BLaER1 treated with 17β-estradiol and CSF1 and Interleukin-3, amounts not matched to agents 10 nM and 100 nM (cell line): Measurements from ENCODE around the gene FLYWCH2.
A peak's percentile ranks its signal among the peaks of the same experiment; 100 is the strongest.

ENCODE experiments used
- H3K27ac ChIP-seq, 11 experiments: shearing (Covaris generic); formaldehyde crosslinking; 2 replicates each; pipeline ENCODE4 v1.8.1; 2022
- H3K27me3 ChIP-seq, 11 experiments: shearing (Covaris generic); formaldehyde crosslinking; 2 replicates each; pipeline ENCODE4 v1.8.1; 2022
- H3K36me3 ChIP-seq, 11 experiments: shearing (Covaris generic); formaldehyde crosslinking; 2 replicates each; pipeline ENCODE4 v1.8.1; 2022
- H3K4me1 ChIP-seq, 10 experiments: shearing (Covaris generic); formaldehyde crosslinking; 2 replicates each; pipeline ENCODE4 v1.8.1; 2022
- H3K4me2 ChIP-seq, 11 experiments: shearing (Covaris generic); formaldehyde crosslinking; 2 replicates each; pipeline ENCODE4 v1.8.1; 2022
- H3K4me3 ChIP-seq, 10 experiments: shearing (Covaris generic); formaldehyde crosslinking; 2 replicates each; pipeline ENCODE4 v1.8.1; 2022
- H3K9ac ChIP-seq, 11 experiments: shearing (Covaris generic); formaldehyde crosslinking; 2 replicates each; pipeline ENCODE4 v1.8.1; 2022
- H3K9me3 ChIP-seq, 11 experiments: shearing (Covaris generic); formaldehyde crosslinking; replicated peaks in 1 of 11; 2 replicates each; pipeline ENCODE4 v1.8.1; 2022
- H4K20me1 ChIP-seq, 11 experiments: shearing (Covaris generic); formaldehyde crosslinking; 2 replicates each; pipeline ENCODE4 v1.8.1; 2022
- Cebpa-rat ChIP-seq, 11 experiments: shearing (Covaris generic); IDR thresholded peaks; 2 replicates each; pipeline ENCODE4 v1.8.1; 2022

FLYWCH2 gene

GRCh38 chr16:2840914-2841313 lies 42.1 kb upstream of the FLYWCH2 start:
- Histone ChIP-seq H3K4me1 (peaks cover 22 to 43% (median 35%) of the 10 kb centered on the region in 10 experiments), H3K36me3 (no peaks in the 10 kb centered on the region), H3K4me3 (no peak overlapping the region), H3K27ac (peak overlapping the region in 5 of 11 experiments; percentile 6 to 53 (median 42); a peak in 7 of 22 replicates), H3K9ac (peak overlapping the region in 1 of 11 experiments; percentile 41; a peak in 1 of 22 replicates), H3K9me3 (no peaks in the 10 kb centered on the region), H3K4me2 (peak overlapping the region; percentile 39 to 93 (median 86)), H4K20me1 (0 out of 22 replicates have a peak, but pooled peaks cover 0 to 3% (median 0%) of the 10 kb centered on the region in 11 experiments), H3K27me3 (no peaks in the 10 kb centered on the region)
- TF ChIP-seq Cebpa-rat (IDR thresholded peaks at IDR 0.05): no peak

- Histone ChIP-seq H3K9ac (peak overlapping the region in 7 of 11 experiments; percentile 2 to 52 (median 25); a peak in 7 of 22 replicates), H3K4me2 (peak overlapping the region; percentile 73 to 93 (median 86))
Measured at GRCh38 chr16:2841606-2842339, 41.2 kb upstream of the FLYWCH2 start.

GRCh38 chr16:2842340-2843000 lies 40.5 kb upstream of the FLYWCH2 start:
- peaks cover 22 to 43% (median 35%) of the 10 kb centered on the region in 10 experiments for H3K4me1 ChIP-seq
- peak overlapping the region in 7 of 10 experiments; percentile 2 to 40 (median 10); a peak in 8 of 20 replicates for H3K4me3 ChIP-seq
- no peaks in the 10 kb centered on the region for H3K27me3 ChIP-seq
- H4K20me1 ChIP-seq: 0 out of 22 replicates have a peak, but pooled peaks cover 0 to 3% (median 0%) of the 10 kb centered on the region in 11 experiments
- H3K27ac ChIP-seq: peak overlapping the region in 10 of 11 experiments; percentile 28 to 73 (median 59); a peak in 19 of 22 replicates
- no peaks in the 10 kb centered on the region for H3K36me3 ChIP-seq
- H3K9me3 ChIP-seq: no peaks in the 10 kb centered on the region
- no peak for TF ChIP-seq Cebpa-rat (IDR thresholded peaks at IDR 0.05)
- H3K9ac ChIP-seq: peak overlapping the region in 6 of 11 experiments; percentile 5 to 52 (median 30); a peak in 6 of 22 replicates
- H3K4me2 ChIP-seq: peak overlapping the region; percentile 73 to 93 (median 86)

More at GRCh38 chr16:2841606-2842339, 41.2 kb upstream of the FLYWCH2 start:
- H4K20me1 ChIP-seq: 0 out of 22 replicates have a peak, but pooled peaks cover 0 to 3% (median 0%) of the 10 kb centered on the region in 11 experiments
- peak overlapping the region in 7 of 10 experiments; percentile 2 to 40 (median 10); a peak in 8 of 20 replicates for H3K4me3 ChIP-seq
- no peaks in the 10 kb centered on the region for H3K36me3 ChIP-seq
- TF ChIP-seq Cebpa-rat (IDR thresholded peaks at IDR 0.05): no peak
- H3K9me3 ChIP-seq: no peaks in the 10 kb centered on the region
- peaks cover 22 to 43% (median 35%) of the 10 kb centered on the region in 10 experiments for H3K4me1 ChIP-seq
- no peaks in the 10 kb centered on the region for H3K27me3 ChIP-seq
- H3K27ac ChIP-seq: peak overlapping the region in 10 of 11 experiments; percentile 28 to 73 (median 59); a peak in 19 of 22 replicates

- H3K4me1 ChIP-seq: peaks cover 22 to 43% (median 35%) of the 10 kb centered on the region in 10 experiments
- H3K27ac ChIP-seq: peak overlapping the region in 1 of 11 experiments; percentile 9; a peak in 1 of 22 replicates
- TF ChIP-seq Cebpa-rat (IDR thresholded peaks at IDR 0.05): no peak
- H3K9me3 ChIP-seq: no peaks in the 10 kb centered on the region
- H3K9ac ChIP-seq: no peak overlapping the region
- no peak overlapping the region for H3K4me3 ChIP-seq
- H3K27me3 ChIP-seq: no peaks in the 10 kb centered on the region
- H3K4me2 ChIP-seq: no peak overlapping the region
- H4K20me1 ChIP-seq: 0 out of 22 replicates have a peak, but pooled peaks cover 0 to 1% (median 0%) of the 10 kb centered on the region in 11 experiments
- H3K36me3 ChIP-seq: no peaks in the 10 kb centered on the region
Measured at GRCh38 chr16:2843526-2843925, 39.5 kb upstream of the FLYWCH2 start.

- Histone ChIP-seq H3K4me1 (peaks cover 22 to 36% (median 29%) of the 10 kb centered on the region in 10 experiments), H3K9me3 (no peaks in the 10 kb centered on the region), H3K4me3 (no peak overlapping the region), H3K27me3 (no peaks in the 10 kb centered on the region), H3K9ac (no peak overlapping the region), H3K27ac (no peak overlapping the region), H4K20me1 (no peaks in the 10 kb centered on the region), H3K36me3 (no peaks in the 10 kb centered on the region), H3K4me2 (peak overlapping the region in 2 of 11 experiments; percentile 13 to 24; a peak in 1 of 22 replicates)
- no peak for TF ChIP-seq Cebpa-rat (IDR thresholded peaks at IDR 0.05)
Measured at GRCh38 chr16:2845116-2845515, 37.9 kb upstream of the FLYWCH2 start.

- no peaks in the 10 kb centered on the region for H4K20me1 ChIP-seq
- H3K27ac ChIP-seq: no peak overlapping the region
- no peaks in the 10 kb centered on the region for H3K27me3 ChIP-seq
- no peak overlapping the region for H3K4me2 ChIP-seq
- H3K4me3 ChIP-seq: no peak overlapping the region
- H3K4me1 ChIP-seq: peaks cover 11 to 20% (median 13%) of the 10 kb centered on the region in 10 experiments
- TF ChIP-seq Cebpa-rat (IDR thresholded peaks at IDR 0.05): no peak
- H3K9ac ChIP-seq: no peak overlapping the region
- H3K9me3 ChIP-seq: no peaks in the 10 kb centered on the region
- no peaks in the 10 kb centered on the region for H3K36me3 ChIP-seq
Measured at GRCh38 chr16:2846511-2847310, 36.3 kb upstream of the FLYWCH2 start.

GRCh38 chr16:2848933-2849725 lies 33.9 kb upstream of the FLYWCH2 start:
- Histone ChIP-seq H4K20me1 (no peaks in the 10 kb centered on the region), H3K4me3 (no peak overlapping the region), H3K36me3 (no peaks in the 10 kb centered on the region), H3K4me2 (0 out of 22 replicates have a peak overlapping the region, but pooled peaks of 1 of the 11 experiments have one; percentile 5), H3K27me3 (no peaks in the 10 kb centered on the region), H3K9ac (no peak overlapping the region), H3K27ac (no peak overlapping the region), H3K4me1 (peaks cover 0 to 7% (median 0%) of the 10 kb centered on the region in 10 experiments; a peak in 1 of 20 replicates), H3K9me3 (peaks cover 0 to 13% (median 13%) of the 10 kb centered on the region in 11 experiments; a peak in 18 of 22 replicates)
- TF ChIP-seq Cebpa-rat (IDR thresholded peaks at IDR 0.05): no peak
